GM23248 (cell line): ENCODE measurements around the gene GSTP1.

Source experiments
- EZH2 ChIP-seq: fragments of 200-600 bp; sonication (generic); IDR thresholded peaks from 2 replicates; pipeline ENCODE4 v1.6.1; 2018; ENCODE audit warnings: antibody characterized with exemption, mild to moderate bottlenecking; ENCODE audit not compliant: insufficient read depth, poor library complexity, severe bottlenecking
- EZH2phosphoT487 ChIP-seq: fragments of 200-600 bp; sonication (generic); IDR thresholded peaks from 2 replicates; pipeline ENCODE4 v1.6.1; 2018; ENCODE audit warnings: antibody characterized with exemption, moderate library complexity, mild to moderate bottlenecking, low read depth; ENCODE audit not compliant: insufficient read depth

GRCh38 chr11:67538823-67539505 is 44.6 kb upstream of the GSTP1 start:
- no peak for TF ChIP-seq EZH2
- TF ChIP-seq EZH2phosphoT487: no peak
